Measurements from ENCODE around the gene ANKRD13A.

Gene ANKRD13A

DNA sequence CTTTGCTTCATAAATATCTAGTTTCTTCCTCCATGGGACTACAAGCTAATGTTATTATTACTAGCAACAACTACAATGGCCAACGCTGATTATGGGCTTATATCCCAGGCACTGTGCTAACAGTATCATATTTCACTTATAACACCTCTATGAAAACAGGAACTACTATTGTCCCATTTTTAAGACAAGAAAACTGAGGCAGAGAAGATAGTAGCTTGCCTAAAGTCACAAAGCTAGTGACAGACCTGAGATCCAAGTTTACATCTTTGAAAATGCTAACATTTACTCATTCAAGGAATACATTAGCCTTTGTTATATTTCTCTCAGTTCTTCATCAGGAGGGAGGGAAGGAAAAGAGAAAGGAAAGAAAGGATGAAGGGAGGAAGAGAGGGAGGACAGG lies 35.9 kb upstream of the ANKRD13A start:
- 100% methylated on average over 1 of the region's 1 CpG for WGBS
- Histone ChIP-seq H3K9me3 (ENCODE audit: control insufficient read depth, low read length) (no peaks in the 10 kb centered on the region), H3K4me3 (ENCODE audit: insufficient read depth in 1 of 2, low read depth in 1 of 2, low read length in 2 of 2) (no peak overlapping the region), H3K27ac (ENCODE audit: low read length, poor library complexity, severe bottlenecking) (no peak overlapping the region), H3K4ac (ENCODE audit: low read depth in 1 of 2, low read length in 2 of 2) (no peak overlapping the region), H2BK15ac (ENCODE audit: low read depth, poor library complexity, severe bottlenecking) (no peak overlapping the region), H3K4me2 (ENCODE audit: low read length, poor library complexity, severe bottlenecking) (no peak overlapping the region), H3K14ac (ENCODE audit: low read length in 2 of 2) (no peak overlapping the region), H3K23ac (ENCODE audit: low read length in 2 of 2) (no peak overlapping the region), H4K8ac (ENCODE audit: low read length) (no peak overlapping the region), H2BK120ac (ENCODE audit: low read depth, low read length) (no peak overlapping the region), H3K27me3 (ENCODE audit: control insufficient read depth in 1 of 2, insufficient read depth in 1 of 2, low read length in 2 of 2) (no peaks in the 10 kb centered on the region), H3K18ac (ENCODE audit: low read depth in 1 of 2, low read length in 2 of 2) (no peak overlapping the region), H2BK12ac (ENCODE audit: low read length in 2 of 2) (no peak overlapping the region), H3K9ac (ENCODE audit: low read length) (no peak overlapping the region), H2AK5ac (ENCODE audit: low read length, severe bottlenecking) (no peak overlapping the region), H3K36me3 (ENCODE audit: control insufficient read depth in 1 of 2, insufficient read depth in 2 of 2, low read depth in 1 of 2, low read length in 2 of 2) (peaks cover 32 to 74% of the 10 kb centered on the region in 2 experiments), H4K91ac (ENCODE audit: low read length) (no peak overlapping the region), H2AFZ (ENCODE audit: low read depth, low read length) (no peak overlapping the region), H2BK5ac (ENCODE audit: low read depth, low read length, poor library complexity, severe bottlenecking) (no peak overlapping the region), H3K4me1 (ENCODE audit: control insufficient read depth, insufficient read depth, low read depth, low read length) (peaks cover 5% of the 10 kb centered on the region), H3K79me1 (replicated peaks; ENCODE audit: low read length, poor library complexity, severe bottlenecking) (peaks cover 13% of the 10 kb centered on the region)
- DNase-seq = no peak

DNA sequence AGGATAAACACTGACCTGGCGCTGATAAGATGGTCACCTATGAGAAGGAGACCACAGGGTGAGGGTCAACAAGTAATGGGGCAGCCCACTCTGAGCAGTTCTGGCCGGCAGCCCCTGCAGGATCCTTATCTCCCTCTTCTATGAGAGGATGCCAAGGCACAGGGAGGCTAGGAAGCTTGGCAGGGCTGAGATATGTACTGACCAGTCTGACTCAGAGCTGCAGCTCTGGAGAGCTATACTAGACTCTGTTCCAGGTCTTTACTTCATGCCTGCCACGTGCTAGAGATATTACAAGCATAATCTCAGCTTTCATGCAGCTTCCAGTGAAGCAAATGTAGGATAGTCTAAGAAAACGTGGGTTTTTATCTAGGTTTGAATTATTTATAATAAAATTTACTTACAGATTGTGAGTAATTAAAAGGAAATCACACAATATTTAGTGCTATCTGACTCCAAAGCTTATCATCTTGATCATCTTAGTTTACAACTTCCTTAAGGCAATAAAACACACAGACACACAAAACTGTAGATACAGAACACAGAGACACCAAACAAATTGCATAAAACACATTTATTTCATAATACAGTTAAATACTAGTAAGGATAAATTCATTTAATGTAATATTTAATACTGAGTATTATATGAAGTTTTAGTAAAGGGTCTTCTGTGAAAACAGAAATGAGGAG lies 35.3 kb upstream of the ANKRD13A start:
- WGBS = 75% methylated on average over 2 of the region's 4 CpGs
- no peak overlapping the region for H2BK120ac ChIP-seq (ENCODE audit: low read depth, low read length)
- H2BK15ac ChIP-seq (ENCODE audit: low read depth, poor library complexity, severe bottlenecking) = no peak overlapping the region
- no peak overlapping the region for H2AFZ ChIP-seq (ENCODE audit: low read depth, low read length)
- no peak overlapping the region for H2AK5ac ChIP-seq (ENCODE audit: low read length, severe bottlenecking)
- peaks cover 15% of the 10 kb centered on the region for H3K79me1 ChIP-seq (replicated peaks; ENCODE audit: low read length, poor library complexity, severe bottlenecking)
- H3K27ac ChIP-seq (ENCODE audit: low read length, poor library complexity, severe bottlenecking) = no peak overlapping the region
- no peak overlapping the region for H3K4me3 ChIP-seq (ENCODE audit: insufficient read depth in 1 of 2, low read depth in 1 of 2, low read length in 2 of 2)
- H4K8ac ChIP-seq (ENCODE audit: low read length) = no peak overlapping the region
- no peak overlapping the region for H2BK5ac ChIP-seq (ENCODE audit: low read depth, low read length, poor library complexity, severe bottlenecking)
- no peak overlapping the region for H3K14ac ChIP-seq (ENCODE audit: low read length in 2 of 2)
- peaks cover 36 to 69% of the 10 kb centered on the region in 2 experiments for H3K36me3 ChIP-seq (ENCODE audit: control insufficient read depth in 1 of 2, insufficient read depth in 2 of 2, low read depth in 1 of 2, low read length in 2 of 2)
- H3K4me2 ChIP-seq (ENCODE audit: low read length, poor library complexity, severe bottlenecking) = no peak overlapping the region
- H3K23ac ChIP-seq (ENCODE audit: low read length in 2 of 2) = no peak overlapping the region
- H3K27me3 ChIP-seq (ENCODE audit: control insufficient read depth in 1 of 2, insufficient read depth in 1 of 2, low read length in 2 of 2) = no peaks in the 10 kb centered on the region
- peaks cover 6% of the 10 kb centered on the region for H3K4me1 ChIP-seq (ENCODE audit: control insufficient read depth, insufficient read depth, low read depth, low read length)
- peak overlapping the region; percentile 53 for H3K9ac ChIP-seq (ENCODE audit: low read length)
- no peak overlapping the region for H2BK12ac ChIP-seq (ENCODE audit: low read length in 2 of 2)
- H4K91ac ChIP-seq (ENCODE audit: low read length) = no peak overlapping the region
- DNase-seq = peak; percentile 55
- no peaks in the 10 kb centered on the region for H3K9me3 ChIP-seq (ENCODE audit: control insufficient read depth, low read length)
- H3K4ac ChIP-seq (ENCODE audit: low read depth in 1 of 2, low read length in 2 of 2) = no peak overlapping the region
- no peak overlapping the region for H3K18ac ChIP-seq (ENCODE audit: low read depth in 1 of 2, low read length in 2 of 2)

- no peak overlapping the region for H3K18ac ChIP-seq (ENCODE audit: low read depth in 1 of 2, low read length in 2 of 2)
- H3K36me3 ChIP-seq (ENCODE audit: control insufficient read depth in 1 of 2, insufficient read depth in 2 of 2, low read depth in 1 of 2, low read length in 2 of 2) = peaks cover 49 to 69% of the 10 kb centered on the region in 2 experiments
- H3K27me3 ChIP-seq (ENCODE audit: control insufficient read depth in 1 of 2, insufficient read depth in 1 of 2, low read length in 2 of 2) = no peaks in the 10 kb centered on the region
- H2BK5ac ChIP-seq (ENCODE audit: low read depth, low read length, poor library complexity, severe bottlenecking) = no peak overlapping the region
- no peak for DNase-seq
- H2BK12ac ChIP-seq (ENCODE audit: low read length in 2 of 2) = no peak overlapping the region
- no peak overlapping the region for H4K8ac ChIP-seq (ENCODE audit: low read length)
- no peak overlapping the region for H3K23ac ChIP-seq (ENCODE audit: low read length in 2 of 2)
- H3K27ac ChIP-seq (ENCODE audit: low read length, poor library complexity, severe bottlenecking) = no peak overlapping the region
- no peak overlapping the region for H4K91ac ChIP-seq (ENCODE audit: low read length)
- peaks cover 5% of the 10 kb centered on the region for H3K4me1 ChIP-seq (ENCODE audit: control insufficient read depth, insufficient read depth, low read depth, low read length)
- H3K9me3 ChIP-seq (ENCODE audit: control insufficient read depth, low read length) = no peaks in the 10 kb centered on the region
- H3K9ac ChIP-seq (ENCODE audit: low read length) = no peak overlapping the region
- no peak overlapping the region for H2AFZ ChIP-seq (ENCODE audit: low read depth, low read length)
- no peak overlapping the region for H2AK5ac ChIP-seq (ENCODE audit: low read length, severe bottlenecking)
- H3K4ac ChIP-seq (ENCODE audit: low read depth in 1 of 2, low read length in 2 of 2) = no peak overlapping the region
- H2BK120ac ChIP-seq (ENCODE audit: low read depth, low read length) = no peak overlapping the region
- peaks cover 11% of the 10 kb centered on the region for H3K79me1 ChIP-seq (replicated peaks; ENCODE audit: low read length, poor library complexity, severe bottlenecking)
- H3K14ac ChIP-seq (ENCODE audit: low read length in 2 of 2) = no peak overlapping the region
- WGBS = 88% methylated on average over 2 of the region's 4 CpGs
- no peak overlapping the region for H3K4me2 ChIP-seq (ENCODE audit: low read length, poor library complexity, severe bottlenecking)
- no peak overlapping the region for H2BK15ac ChIP-seq (ENCODE audit: low read depth, poor library complexity, severe bottlenecking)
- H3K4me3 ChIP-seq (ENCODE audit: insufficient read depth in 1 of 2, low read depth in 1 of 2, low read length in 2 of 2) = no peak overlapping the region
Observed at GRCh38 chr12:109966546-109966945, 32.7 kb upstream of the ANKRD13A start.

DNA sequence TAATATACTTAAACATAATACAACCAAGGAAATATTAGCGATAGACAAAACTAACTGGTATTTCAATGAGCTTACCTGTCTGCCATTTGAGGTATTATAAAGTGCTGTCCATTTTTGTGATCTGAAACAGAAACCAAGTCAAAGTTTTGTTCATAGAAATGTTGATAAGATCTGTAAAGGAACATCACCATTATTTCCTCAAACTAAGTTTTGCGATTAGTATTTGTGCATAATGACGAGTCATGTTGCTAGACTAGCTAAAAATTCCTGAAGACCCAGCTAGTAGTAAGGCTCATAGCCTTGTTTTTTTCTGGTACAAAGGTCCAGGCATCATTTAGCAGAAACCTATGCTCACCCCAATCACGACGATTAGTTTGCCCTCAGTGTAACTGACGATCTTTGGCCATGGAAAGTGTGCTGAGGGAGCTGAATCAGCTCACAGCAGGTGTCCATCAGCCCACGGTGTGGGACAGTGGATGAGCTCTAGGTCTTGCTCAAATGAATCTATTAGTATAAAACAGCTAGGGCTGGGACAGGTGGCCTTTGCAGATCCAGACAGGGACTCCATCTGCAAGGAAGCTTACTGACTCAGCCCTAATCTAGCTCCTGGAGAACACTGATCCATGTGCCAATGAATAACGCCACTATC lies 31.7 kb upstream of the ANKRD13A start:
- no peak overlapping the region for H3K4me3 ChIP-seq (ENCODE audit: insufficient read depth in 1 of 2, low read depth in 1 of 2, low read length in 2 of 2)
- no peaks in the 10 kb centered on the region for H3K9me3 ChIP-seq (ENCODE audit: control insufficient read depth, low read length)
- no peak overlapping the region for H3K27ac ChIP-seq (ENCODE audit: low read length, poor library complexity, severe bottlenecking)
- peaks cover 5% of the 10 kb centered on the region for H3K4me1 ChIP-seq (ENCODE audit: control insufficient read depth, insufficient read depth, low read depth, low read length)
- H2AFZ ChIP-seq (ENCODE audit: low read depth, low read length) = no peak overlapping the region
- no peak overlapping the region for H3K18ac ChIP-seq (ENCODE audit: low read depth in 1 of 2, low read length in 2 of 2)
- no peak overlapping the region for H2BK5ac ChIP-seq (ENCODE audit: low read depth, low read length, poor library complexity, severe bottlenecking)
- 81% methylated on average over 6 of the region's 8 CpGs for WGBS
- peaks cover 9% of the 10 kb centered on the region for H3K79me1 ChIP-seq (replicated peaks; ENCODE audit: low read length, poor library complexity, severe bottlenecking)
- H3K36me3 ChIP-seq (ENCODE audit: control insufficient read depth in 1 of 2, insufficient read depth in 2 of 2, low read depth in 1 of 2, low read length in 2 of 2) = peaks cover 43 to 72% of the 10 kb centered on the region in 2 experiments
- no peak overlapping the region for H2BK120ac ChIP-seq (ENCODE audit: low read depth, low read length)
- no peak overlapping the region for H2BK12ac ChIP-seq (ENCODE audit: low read length in 2 of 2)
- no peak overlapping the region for H3K4ac ChIP-seq (ENCODE audit: low read depth in 1 of 2, low read length in 2 of 2)
- no peak overlapping the region for H3K9ac ChIP-seq (ENCODE audit: low read length)
- no peak overlapping the region for H4K8ac ChIP-seq (ENCODE audit: low read length)
- H2BK15ac ChIP-seq (ENCODE audit: low read depth, poor library complexity, severe bottlenecking) = no peak overlapping the region
- H4K91ac ChIP-seq (ENCODE audit: low read length) = no peak overlapping the region
- H3K4me2 ChIP-seq (ENCODE audit: low read length, poor library complexity, severe bottlenecking) = no peak overlapping the region
- H2AK5ac ChIP-seq (ENCODE audit: low read length, severe bottlenecking) = no peak overlapping the region
- no peak for DNase-seq
- H3K14ac ChIP-seq (ENCODE audit: low read length in 2 of 2) = no peak overlapping the region
- H3K27me3 ChIP-seq (ENCODE audit: control insufficient read depth in 1 of 2, insufficient read depth in 1 of 2, low read length in 2 of 2) = no peaks in the 10 kb centered on the region
- no peak overlapping the region for H3K23ac ChIP-seq (ENCODE audit: low read length in 2 of 2)

Data from mesenchymal stem cell (in vitro differentiated cells and primary cell).